ENCODE data around the gene ZXDB. TPM values are rescaled to one million over a fixed set of nuclear protein-coding genes. Genes with fewer than 3 reads are reported as not detected.
"Not testable (repeated sequence)": the region's sequence is repeated elsewhere in the genome, so short reads cannot be mapped to it uniquely, and the experiment has no call there.

The ZXDB gene
- 5.3 and 7.9 TPM in 2 replicates for total RNA-seq (2014; rRNA removed; shearing (Covaris generic); ENCODE audit: low replicate concordance)

GRCh38 chrX:57591284-57592159 is at the start of gene ZXDB:
TSS of gene ZXDB (plus strand) at chrX:57592011. CDS start at chrX:57592049, 38 bp downstream.
- in situ Hi-C loops (cut with HindIII; ENCODE audit: low pct_unique_long_range_greater_than_20kb, low sequenced_read_pairs): not testable (repeated sequence)
- DNase-seq (ENCODE audit: low read depth): peak; percentile 49

GRCh38 chrX:57565198-57565597 is 26.6 kb upstream of the ZXDB start:
- no peak for DNase-seq (ENCODE audit: low read depth)
- in situ Hi-C loops (cut with HindIII; ENCODE audit: low pct_unique_long_range_greater_than_20kb, low sequenced_read_pairs): no loop called here

GRCh38 chrX:57573754-57574153 is 18.1 kb upstream of the ZXDB start:
- DNase-seq (ENCODE audit: low read depth): no peak
- in situ Hi-C loops (cut with HindIII; ENCODE audit: low pct_unique_long_range_greater_than_20kb, low sequenced_read_pairs): no loop called here

- DNase-seq (ENCODE audit: low read depth); in situ Hi-C loops (cut with HindIII; ENCODE audit: low pct_unique_long_range_greater_than_20kb, low sequenced_read_pairs): not testable (repeated sequence)
These were observed 8.9 kb upstream of the ZXDB start for GRCh38 chrX:57582948-57583347.

GRCh38 chrX:57583477-57583876 is 8.3 kb upstream of the ZXDB start:
- in situ Hi-C loops (cut with HindIII; ENCODE audit: low pct_unique_long_range_greater_than_20kb, low sequenced_read_pairs): no loop called here
- DNase-seq (ENCODE audit: low read depth): no peak

- DNase-seq (ENCODE audit: low read depth): no peak
- in situ Hi-C loops (cut with HindIII; ENCODE audit: low pct_unique_long_range_greater_than_20kb, low sequenced_read_pairs): no loop called here
These were observed 5.5 kb upstream of the ZXDB start for GRCh38 chrX:57586360-57586759.

- in situ Hi-C loops (cut with HindIII; ENCODE audit: low pct_unique_long_range_greater_than_20kb, low sequenced_read_pairs): no loop called here
These were observed 4.7 kb upstream of the ZXDB start for GRCh38 chrX:57587062-57587461.

GRCh38 chrX:57587607-57588006 is 4.2 kb upstream of the ZXDB start:
- in situ Hi-C loops (cut with HindIII; ENCODE audit: low pct_unique_long_range_greater_than_20kb, low sequenced_read_pairs): no loop called here
- no peak for DNase-seq (ENCODE audit: low read depth)

More at GRCh38 chrX:57587062-57587461, 4.7 kb upstream of the ZXDB start:
- DNase-seq (ENCODE audit: low read depth): no peak

- in situ Hi-C loops (cut with HindIII; ENCODE audit: low pct_unique_long_range_greater_than_20kb, low sequenced_read_pairs): not testable (repeated sequence)
- DNase-seq (ENCODE audit: low read depth): peak; percentile 56
These were observed 516 bp downstream of the ZXDB start for GRCh38 chrX:57592160-57592893.

- peak; percentile 44 for DNase-seq (ENCODE audit: low read depth)
- in situ Hi-C loops (cut with HindIII; ENCODE audit: low pct_unique_long_range_greater_than_20kb, low sequenced_read_pairs): not testable (repeated sequence)
These were observed 1.0 kb downstream of the ZXDB start for GRCh38 chrX:57592894-57593215.

GRCh38 chrX:57595381-57595811 is 3.6 kb downstream of the ZXDB start:
- in situ Hi-C loops (cut with HindIII; ENCODE audit: low pct_unique_long_range_greater_than_20kb, low sequenced_read_pairs): no loop called here
- DNase-seq (ENCODE audit: low read depth): no peak

- in situ Hi-C loops (cut with HindIII; ENCODE audit: low pct_unique_long_range_greater_than_20kb, low sequenced_read_pairs): no loop called here
These were observed 4.3 kb downstream of the ZXDB start for GRCh38 chrX:57596109-57596508.

GRCh38 chrX:57596516-57596915 is 4.7 kb downstream of the ZXDB start:
- in situ Hi-C loops (cut with HindIII; ENCODE audit: low pct_unique_long_range_greater_than_20kb, low sequenced_read_pairs): no loop called here
- DNase-seq (ENCODE audit: low read depth): no peak

More at GRCh38 chrX:57596109-57596508, 4.3 kb downstream of the ZXDB start:
- no peak for DNase-seq (ENCODE audit: low read depth)

GRCh38 chrX:57607295-57608187 is 15.7 kb downstream of the ZXDB start:
- in situ Hi-C loops (cut with HindIII; ENCODE audit: low pct_unique_long_range_greater_than_20kb, low sequenced_read_pairs): no loop called here
- DNase-seq (ENCODE audit: low read depth): no peak

GRCh38 chrX:57613351-57613750 is 21.5 kb downstream of the ZXDB start:
- in situ Hi-C loops (cut with HindIII; ENCODE audit: low pct_unique_long_range_greater_than_20kb, low sequenced_read_pairs); DNase-seq (ENCODE audit: low read depth): not testable (repeated sequence)

- in situ Hi-C loops (cut with HindIII; ENCODE audit: low pct_unique_long_range_greater_than_20kb, low sequenced_read_pairs); DNase-seq (ENCODE audit: low read depth): not testable (repeated sequence)
These were observed 37.6 kb downstream of the ZXDB start for GRCh38 chrX:57629438-57629837.

GRCh38 chrX:57640674-57641016 is 48.8 kb downstream of the ZXDB start:
- DNase-seq (ENCODE audit: low read depth): no peak
- in situ Hi-C loops (cut with HindIII; ENCODE audit: low pct_unique_long_range_greater_than_20kb, low sequenced_read_pairs): no loop called here

- in situ Hi-C loops (cut with HindIII; ENCODE audit: low pct_unique_long_range_greater_than_20kb, low sequenced_read_pairs): no loop called here
These were observed 49.5 kb downstream of the ZXDB start for GRCh38 chrX:57641338-57641737.

More at GRCh38 chrX:57641338-57641737, 49.5 kb downstream of the ZXDB start:
- no peak for DNase-seq (ENCODE audit: low read depth)

All from Caki2 (cell line).